RPMI7951 (cell line): Measurements from ENCODE around the gene GPR18. TPM values are rescaled to one million over a fixed set of nuclear protein-coding genes. Genes with fewer than 3 reads are reported as not detected.
"Not testable (repeated sequence)": the region's sequence is repeated elsewhere in the genome, so short reads cannot be mapped to it uniquely, and the experiment has no call there.

Experiments used
- DNase-seq: peaks from one replicate; pipeline ENCODE4 v3.0.0-alpha.2; 2012; ENCODE audit warnings: low read depth
- total RNA-seq: library from RNA; depleted of rRNA; stranded (reverse); fragments of >200 nt; shearing (Covaris generic); gene quantifications from 2 replicates; pipeline ENCODE4 v1.2.3, GENCODE V29; 2014

The GPR18 gene
- total RNA-seq, 1 experiment from 2014 or later: not detected

GRCh38 chr13:99267927-99268326 lies 9.7 kb upstream of the GPR18 start:
- no peak for DNase-seq

GRCh38 chr13:99266827-99267226 lies 8.6 kb upstream of the GPR18 start:
- DNase-seq: peak; percentile 7

- DNase-seq: peak; percentile 51
These were observed 7.7 kb upstream of the GPR18 start for GRCh38 chr13:99265821-99266426.

GRCh38 chr13:99265162-99265800 lies 7.1 kb upstream of the GPR18 start:
- DNase-seq: no peak

- DNase-seq: no peak
These were observed 5.9 kb upstream of the GPR18 start for GRCh38 chr13:99264051-99264450.

- no peak for DNase-seq
These were observed 5.1 kb upstream of the GPR18 start for GRCh38 chr13:99263126-99263785.

- no peak for DNase-seq
These were observed 2.9 kb upstream of the GPR18 start for GRCh38 chr13:99261059-99261458.

GRCh38 chr13:99260216-99260615 lies 2.0 kb upstream of the GPR18 start:
- no peak for DNase-seq

- no peak for DNase-seq
These were observed 767 bp upstream of the GPR18 start for GRCh38 chr13:99258946-99259345.

- no peak for DNase-seq
These were observed 888 bp downstream of the GPR18 start for GRCh38 chr13:99257291-99257690.

- no peak for DNase-seq
These were observed 1.5 kb downstream of the GPR18 start for GRCh38 chr13:99256709-99257108.

GRCh38 chr13:99256283-99256682 lies 1.9 kb downstream of the GPR18 start:
- DNase-seq: no peak

- DNase-seq: no peak
These were observed 2.9 kb downstream of the GPR18 start for GRCh38 chr13:99255271-99255670.

GRCh38 chr13:99254830-99255229 lies 3.3 kb downstream of the GPR18 start:
- DNase-seq: no peak

- DNase-seq: no peak
These were observed 6.3 kb downstream of the GPR18 start for GRCh38 chr13:99251921-99252320.

GRCh38 chr13:99250982-99251825 lies 7.0 kb downstream of the GPR18 start:
- no peak for DNase-seq

- not testable (repeated sequence) for DNase-seq
These were observed 8.6 kb downstream of the GPR18 start for GRCh38 chr13:99249606-99250005.

- DNase-seq: not testable (repeated sequence)
These were observed 9.0 kb downstream of the GPR18 start for GRCh38 chr13:99249178-99249577.

- DNase-seq: no peak
These were observed 12.1 kb downstream of the GPR18 start for GRCh38 chr13:99246100-99246499.

GRCh38 chr13:99237981-99238662 lies 20.1 kb downstream of the GPR18 start:
- DNase-seq: no peak

GRCh38 chr13:99231721-99232120 lies 26.5 kb downstream of the GPR18 start:
- no peak for DNase-seq

GRCh38 chr13:99230991-99231390 lies 27.2 kb downstream of the GPR18 start:
- no peak for DNase-seq
